Activated CD8-positive, alpha-beta memory T cell treated with anti-CD3 and anti-CD28 coated beads, Interleukin-2, amount 50 U/mL, for 24 hours (primary cell): Measurements from ENCODE around the gene ADAMTS12.
"Not testable (repeated sequence)": the region's sequence is repeated elsewhere in the genome, so short reads cannot be mapped to it uniquely, and the experiment has no call there.

ENCODE experiments used
- DNase-seq: peaks from one replicate; pipeline ENCODE4 v3.0.0-alpha.2; 2020; ENCODE audit errors: extremely low read depth

The ADAMTS12 gene

GRCh38 chr5:33891788-33892619, at the start of gene ADAMTS12:
Gene ADAMTS12 (minus strand): TSS chr5:33891990. CDS start chr5:33891856, 134 bp downstream.
- DNase-seq: no peak

GRCh38 chr5:33941090-33941489, 49.3 kb upstream of the ADAMTS12 start:
- DNase-seq: no peak

DNA sequence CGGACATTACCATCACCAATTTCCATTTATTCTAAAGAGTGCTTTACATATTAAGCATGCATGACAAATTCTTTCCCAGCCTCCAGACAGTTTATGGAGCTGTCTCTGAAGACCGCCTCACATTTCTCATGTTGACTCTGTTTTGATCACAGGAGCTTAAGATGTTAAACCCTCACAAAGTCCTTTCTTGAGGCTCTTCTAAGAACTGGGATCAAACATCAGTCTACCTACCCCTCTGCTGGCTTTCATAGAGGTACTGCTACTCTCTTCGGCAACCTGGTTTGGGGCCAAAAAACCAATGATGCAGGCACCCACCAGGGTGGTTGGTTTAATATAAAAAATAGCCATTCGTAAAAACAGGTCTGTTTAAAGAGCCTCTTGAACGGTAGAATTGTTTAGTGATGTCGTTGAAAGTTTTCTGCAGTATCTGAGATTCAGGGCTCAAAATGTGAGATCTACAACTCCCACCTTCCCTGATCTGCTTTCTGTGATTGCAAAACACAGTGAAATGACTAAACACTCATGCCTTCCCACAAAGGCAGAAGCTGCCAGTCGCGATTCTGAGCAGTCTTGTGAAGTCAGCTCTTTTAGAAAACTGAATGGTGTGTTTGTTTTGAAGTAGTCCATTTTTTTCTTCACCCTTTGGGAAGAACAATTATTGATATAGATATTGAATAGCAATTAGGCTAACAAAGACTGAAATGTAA, 47.9 kb upstream of the ADAMTS12 start:
- DNase-seq: no peak

DNA sequence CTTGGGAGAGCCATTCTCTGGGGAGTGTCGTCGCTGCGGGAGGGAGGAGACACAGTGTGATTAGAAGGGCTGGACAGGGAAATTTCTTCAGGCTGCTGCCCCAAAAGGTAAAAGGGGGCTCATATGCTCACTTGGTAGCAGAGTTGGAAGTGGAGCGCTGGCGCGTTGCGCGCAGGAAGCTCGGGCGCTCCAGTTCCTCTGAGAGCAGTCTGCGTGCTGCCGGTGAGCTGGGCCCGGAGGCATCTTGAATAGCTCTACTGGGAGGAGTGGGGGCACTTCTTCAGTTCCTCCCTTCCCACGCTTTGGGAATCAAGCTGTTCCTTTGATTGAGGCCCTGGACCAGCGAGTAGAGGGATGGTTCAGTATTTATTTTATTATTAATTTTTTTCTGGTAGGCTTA, 47.1 kb upstream of the ADAMTS12 start:
- no peak for DNase-seq

DNA sequence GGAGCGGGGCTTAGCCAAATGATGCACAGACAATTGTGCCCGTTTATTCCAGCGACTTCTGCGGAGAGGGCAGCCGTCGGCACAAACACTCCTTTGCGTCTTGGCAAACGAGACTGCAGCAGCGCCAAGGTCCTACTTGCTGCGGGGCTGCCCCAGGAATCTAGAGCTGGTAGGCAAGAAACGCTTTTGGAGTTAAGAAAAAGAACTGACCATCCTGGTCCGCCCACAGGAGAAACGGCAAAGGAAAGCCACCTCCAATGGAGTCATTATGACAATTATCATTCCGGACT, 46.7 kb upstream of the ADAMTS12 start:
- DNase-seq: no peak

DNA sequence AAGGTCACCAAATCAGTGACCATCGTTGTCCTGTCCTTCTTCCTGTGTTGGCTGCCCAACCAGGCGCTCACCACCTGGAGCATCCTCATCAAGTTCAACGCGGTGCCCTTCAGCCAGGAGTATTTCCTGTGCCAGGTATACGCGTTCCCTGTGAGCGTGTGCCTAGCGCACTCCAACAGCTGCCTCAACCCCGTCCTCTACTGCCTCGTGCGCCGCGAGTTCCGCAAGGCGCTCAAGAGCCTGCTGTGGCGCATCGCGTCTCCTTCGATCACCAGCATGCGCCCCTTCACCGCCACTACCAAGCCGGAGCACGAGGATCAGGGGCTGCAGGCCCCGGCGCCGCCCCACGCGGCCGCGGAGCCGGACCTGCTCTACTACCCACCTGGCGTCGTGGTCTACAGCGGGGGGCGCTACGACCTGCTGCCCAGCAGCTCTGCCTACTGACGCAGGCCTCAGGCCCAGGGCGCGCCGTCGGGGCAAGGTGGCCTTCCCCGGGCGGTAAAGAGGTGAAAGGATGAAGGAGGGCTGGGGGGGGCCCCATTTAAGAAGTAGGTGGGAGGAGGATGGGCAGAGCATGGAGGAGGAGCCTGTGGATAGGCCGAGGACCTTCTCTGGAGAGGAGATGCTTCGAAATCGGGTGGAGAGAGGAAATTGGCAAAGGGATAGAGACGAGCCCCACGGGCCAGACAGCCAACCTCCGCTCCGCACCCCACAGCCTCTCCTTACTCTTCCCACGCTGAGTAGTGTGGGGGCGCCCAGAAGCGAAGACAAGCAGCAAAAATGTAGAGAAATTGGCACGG, 46.1 kb upstream of the ADAMTS12 start:
- no peak for DNase-seq

- DNase-seq: no peak
Measured at GRCh38 chr5:33937017-33937706, 45.4 kb upstream of the ADAMTS12 start.

DNA sequence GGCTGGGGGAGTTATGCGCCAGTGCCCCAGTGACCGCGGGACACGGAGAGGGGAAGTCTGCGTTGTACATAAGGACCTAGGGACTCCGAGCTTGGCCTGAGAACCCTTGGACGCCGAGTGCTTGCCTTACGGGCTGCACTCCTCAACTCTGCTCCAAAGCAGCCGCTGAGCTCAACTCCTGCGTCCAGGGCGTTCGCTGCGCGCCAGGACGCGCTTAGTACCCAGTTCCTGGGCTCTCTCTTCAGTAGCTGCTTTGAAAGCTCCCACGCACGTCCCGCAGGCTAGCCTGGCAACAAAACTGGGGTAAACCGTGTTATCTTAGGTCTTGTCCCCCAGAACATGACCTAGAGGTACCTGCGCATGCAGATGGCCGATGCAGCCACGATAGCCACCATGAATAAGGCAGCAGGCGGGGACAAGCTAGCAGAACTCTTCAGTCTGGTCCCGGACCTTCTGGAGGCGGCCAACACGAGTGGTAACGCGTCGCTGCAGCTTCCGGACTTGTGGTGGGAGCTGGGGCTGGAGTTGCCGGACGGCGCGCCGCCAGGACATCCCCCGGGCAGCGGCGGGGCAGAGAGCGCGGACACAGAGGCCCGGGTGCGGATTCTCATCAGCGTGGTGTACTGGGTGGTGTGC, 44.7 kb upstream of the ADAMTS12 start, which contains the start of gene RXFP3:
TSS of gene RXFP3 (plus strand) at position 6 of the 636 bp plus-strand sequence. CDS start at position 361, 355 bp downstream.
- no peak for DNase-seq

- DNase-seq: no peak
Measured at GRCh38 chr5:33936004-33936380, 44.2 kb upstream of the ADAMTS12 start.

GRCh38 chr5:33934176-33934575, 42.4 kb upstream of the ADAMTS12 start:
- DNase-seq: no peak

DNA sequence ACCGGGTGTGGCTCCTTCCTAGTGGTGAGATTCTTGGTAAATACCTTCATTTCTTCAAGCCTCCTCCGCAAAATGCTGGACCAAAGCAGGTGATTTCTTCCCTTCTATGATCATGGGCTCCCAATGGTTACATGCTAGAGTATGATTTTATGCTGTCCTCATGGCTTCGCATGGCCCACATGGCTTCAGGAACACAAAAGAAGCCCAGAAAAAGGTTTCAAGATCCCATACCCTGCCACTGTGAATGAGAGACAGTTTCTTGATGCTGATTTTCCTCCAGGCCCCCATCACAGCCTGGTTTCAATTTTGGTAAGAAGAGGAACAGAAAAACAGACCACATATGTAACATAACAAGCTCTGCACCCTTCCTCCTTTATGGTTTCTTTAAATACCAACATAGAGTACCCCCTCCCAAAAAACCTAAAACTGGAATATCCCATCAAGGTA, 42.0 kb upstream of the ADAMTS12 start:
- no peak for DNase-seq

DNA sequence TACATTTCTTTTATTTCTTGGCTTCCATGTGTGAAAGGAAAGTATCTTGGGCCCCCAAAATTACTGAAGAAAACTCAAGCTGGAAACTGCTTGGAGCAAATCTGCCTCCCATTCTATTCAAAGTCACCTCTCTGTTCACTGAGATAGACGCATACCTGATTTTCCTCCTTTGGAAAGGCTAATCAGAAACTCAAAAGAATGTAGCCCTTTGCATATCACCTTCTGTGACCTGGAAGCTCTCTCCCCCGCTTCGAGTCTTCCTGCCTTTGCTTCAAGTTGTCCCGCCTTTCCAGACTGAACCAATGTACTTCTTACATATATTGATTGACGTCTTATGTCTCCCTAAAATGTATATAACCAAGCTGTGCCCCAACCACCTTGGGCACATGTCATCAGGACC, 39.3 kb upstream of the ADAMTS12 start:
- no peak for DNase-seq

GRCh38 chr5:33929925-33930690, 38.3 kb upstream of the ADAMTS12 start:
- no peak for DNase-seq

DNA sequence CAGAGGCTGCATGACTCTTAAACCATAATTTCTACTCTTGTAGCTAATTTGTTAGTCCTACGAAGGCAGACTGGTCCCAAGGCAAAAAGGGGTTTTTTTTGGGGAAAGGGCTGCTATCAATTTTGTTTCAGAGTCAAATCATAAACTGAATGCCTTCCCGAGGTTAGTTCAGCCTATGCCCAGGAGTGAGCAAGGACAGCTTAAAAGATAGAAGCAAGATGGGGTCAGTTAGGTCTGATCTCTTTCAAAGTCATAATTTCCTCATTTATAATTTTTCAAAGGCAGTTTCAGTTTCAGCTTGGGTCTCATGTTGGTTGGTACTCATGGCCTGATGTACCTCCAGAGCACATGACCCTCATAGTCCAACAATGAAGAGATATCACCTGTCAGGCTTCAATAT, 36.5 kb upstream of the ADAMTS12 start:
- DNase-seq: no peak

GRCh38 chr5:33927685-33928084, 35.9 kb upstream of the ADAMTS12 start:
- DNase-seq: no peak

- no peak for DNase-seq
Measured at GRCh38 chr5:33925278-33925677, 33.5 kb upstream of the ADAMTS12 start.

DNA sequence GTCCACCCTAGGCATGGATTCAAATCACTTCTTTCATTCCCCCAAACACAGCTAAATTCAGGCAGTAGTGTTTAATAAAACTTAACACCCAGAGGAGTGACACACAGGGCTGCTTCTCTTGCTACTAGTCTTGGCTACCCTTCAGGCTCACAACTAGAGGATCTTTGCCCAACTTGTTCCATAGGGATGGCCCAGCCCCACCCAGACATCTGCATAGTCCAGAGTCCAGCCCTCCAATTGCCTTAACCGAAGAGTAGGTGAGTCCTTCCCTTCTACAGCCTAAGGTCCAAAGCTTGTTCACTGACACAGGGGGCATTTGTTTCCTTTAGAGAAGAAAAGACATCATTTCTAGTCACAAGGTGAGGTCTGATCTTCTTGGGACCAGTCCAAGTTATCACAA, 29.2 kb upstream of the ADAMTS12 start:
- no peak for DNase-seq

DNA sequence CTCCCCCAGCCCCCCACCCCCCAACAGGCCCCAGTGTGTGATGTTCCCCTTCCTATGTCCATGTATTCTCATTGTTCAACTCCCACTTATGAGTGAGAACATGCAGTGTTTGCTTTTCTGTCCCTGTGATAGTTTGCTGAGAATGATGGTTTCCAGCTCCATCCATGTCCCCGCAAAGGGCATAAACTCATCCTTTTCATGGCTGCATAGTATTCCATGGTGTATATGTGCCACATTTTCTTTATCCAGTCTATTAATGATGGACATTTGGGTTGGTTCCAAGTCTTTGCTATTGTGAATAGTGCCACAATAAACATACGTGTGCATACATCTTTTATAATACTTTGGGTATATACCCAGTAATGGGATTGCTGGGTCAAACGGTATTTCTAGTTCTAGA, 23.1 kb upstream of the ADAMTS12 start:
- not testable (repeated sequence) for DNase-seq

DNA sequence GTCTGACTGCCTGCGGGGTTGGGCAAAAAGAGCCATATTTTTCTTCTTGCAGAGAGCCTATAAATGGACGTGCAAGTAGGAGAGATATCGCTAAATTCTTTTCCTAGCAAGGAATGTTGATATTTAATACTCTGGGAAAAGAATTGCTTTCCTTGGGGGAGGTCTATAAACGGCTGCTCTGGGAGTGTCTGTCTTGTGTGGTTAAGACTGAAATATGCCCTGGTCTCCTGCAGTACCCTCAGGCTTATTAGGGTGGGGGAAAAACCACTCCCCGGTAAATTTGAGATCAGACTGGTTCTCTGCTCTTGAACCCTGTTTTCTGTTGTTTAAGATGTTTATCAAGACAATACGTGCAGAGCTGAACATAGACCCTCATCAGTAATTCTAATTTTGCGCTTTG, 14.5 kb upstream of the ADAMTS12 start:
- DNase-seq: not testable (repeated sequence)

DNA sequence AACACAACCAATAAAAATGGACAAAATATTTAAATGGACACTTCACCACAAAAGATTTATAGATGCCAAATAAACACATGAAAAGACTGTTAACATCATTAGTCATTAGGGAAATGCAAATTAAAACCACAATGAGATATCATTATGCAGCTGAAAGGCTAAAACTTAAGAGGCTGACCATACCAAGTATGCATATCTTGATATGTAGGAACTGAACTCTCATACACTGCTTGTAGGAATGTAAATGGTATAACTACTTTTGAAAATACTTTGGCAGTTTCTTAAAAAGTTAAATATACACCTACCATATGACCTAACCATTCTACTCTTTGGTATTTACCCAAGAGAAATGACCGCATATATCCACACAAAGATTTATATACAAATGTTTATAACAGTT, 13.6 kb upstream of the ADAMTS12 start:
- no peak for DNase-seq

DNA sequence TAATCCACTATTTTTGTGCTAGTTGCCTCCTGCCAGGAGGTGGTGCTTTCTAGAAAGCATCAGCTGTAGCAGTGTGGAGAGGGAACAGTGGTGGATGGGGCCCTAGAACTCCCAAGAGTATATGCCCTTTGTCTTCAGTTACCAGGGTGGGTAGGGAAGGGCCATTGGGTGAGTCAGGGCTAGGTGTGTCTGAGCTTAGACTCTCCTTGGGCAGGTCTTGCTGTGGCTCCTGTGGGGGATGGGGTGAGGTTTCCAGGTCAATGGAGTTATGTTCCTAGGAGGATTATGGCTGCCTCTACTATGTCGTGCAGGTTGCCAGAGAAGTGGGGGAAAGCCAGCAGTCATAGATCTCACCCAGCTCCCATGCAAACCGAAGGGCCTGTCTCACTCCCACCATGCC, 11.3 kb upstream of the ADAMTS12 start:
- DNase-seq: no peak
